ENCODE measurements around the gene POLR3GL. TPM values are rescaled to one million over a fixed set of nuclear protein-coding genes. Genes with fewer than 3 reads are reported as not detected.
"Not testable (repeated sequence)": the region's sequence is repeated elsewhere in the genome, so short reads cannot be mapped to it uniquely, and the experiment has no call there.

Gene POLR3GL
- total RNA-seq, result 12.2 and 14.3 TPM in 2 replicates

GRCh38 chr1:145964328-145965118 lies at the start of gene POLR3GL, which contains the start of gene ANKRD34A:
POLR3GL (plus strand) TSS chr1:145964690; CDS start chr1:145974866, 10,176 bp downstream.
ANKRD34A (minus strand) TSS chr1:145964575; CDS start chr1:145961759, 2,816 bp downstream.
- H3K36me3 ChIP-seq (ENCODE audit: control insufficient read depth, insufficient read depth, low read length), result no peaks in the 10 kb centered on the region
- peak within 1 kb of the TSS; percentile 76 for H3K4me3 ChIP-seq (ENCODE audit: low read depth, low read length)
- H3K27me3 ChIP-seq (ENCODE audit: control insufficient read depth, insufficient read depth, low read length), result no peaks in the 10 kb centered on the region
- no peak for TF ChIP-seq CTCF (IDR thresholded peaks at IDR 0.05; ENCODE audit: insufficient read depth, low read length, poor library complexity, severe bottlenecking)
- peak; percentile 92 for DNase-seq (ENCODE audit: low read depth)

GRCh38 chr1:145916745-145917144 lies 47.7 kb upstream of the POLR3GL start:
- no peaks in the 10 kb centered on the region for H3K36me3 ChIP-seq (ENCODE audit: control insufficient read depth, insufficient read depth, low read length)
- DNase-seq (ENCODE audit: low read depth), result peak; percentile 10
- H3K27me3 ChIP-seq (ENCODE audit: control insufficient read depth, insufficient read depth, low read length), result no peaks in the 10 kb centered on the region
- no peak for TF ChIP-seq CTCF (IDR thresholded peaks at IDR 0.05; ENCODE audit: insufficient read depth, low read length, poor library complexity, severe bottlenecking)
- H3K4me3 ChIP-seq (ENCODE audit: low read depth, low read length), result no peak overlapping the region

GRCh38 chr1:145917595-145917994 lies 46.9 kb upstream of the POLR3GL start:
- H3K36me3 ChIP-seq (ENCODE audit: control insufficient read depth, insufficient read depth, low read length), result no peaks in the 10 kb centered on the region
- no peak for DNase-seq (ENCODE audit: low read depth)
- no peak for TF ChIP-seq CTCF (IDR thresholded peaks at IDR 0.05; ENCODE audit: insufficient read depth, low read length, poor library complexity, severe bottlenecking)

GRCh38 chr1:145918144-145918991 lies 46.1 kb upstream of the POLR3GL start, which contains the start of gene PEX11B:
PEX11B (minus strand) TSS chr1:145918717; CDS start chr1:145918688, 29 bp downstream.
- Histone ChIP-seq H3K27me3 (ENCODE audit: control insufficient read depth, insufficient read depth, low read length) (no peaks in the 10 kb centered on the region), H3K36me3 (ENCODE audit: control insufficient read depth, insufficient read depth, low read length) (no peaks in the 10 kb centered on the region), H3K4me3 (ENCODE audit: low read depth, low read length) (peak within 1 kb of the TSS; percentile 80)
- TF ChIP-seq CTCF (IDR thresholded peaks at IDR 0.05; ENCODE audit: insufficient read depth, low read length, poor library complexity, severe bottlenecking), result no peak
- peak; percentile 42 for DNase-seq (ENCODE audit: low read depth)

More at GRCh38 chr1:145917595-145917994, 46.9 kb upstream of the POLR3GL start:
- H3K4me3 ChIP-seq (ENCODE audit: low read depth, low read length), result peak overlapping the region; percentile 80
- no peaks in the 10 kb centered on the region for H3K27me3 ChIP-seq (ENCODE audit: control insufficient read depth, insufficient read depth, low read length)

GRCh38 chr1:145918992-145919939 lies 45.2 kb upstream of the POLR3GL start:
- peak; percentile 25 for DNase-seq (ENCODE audit: low read depth)
- Histone ChIP-seq H3K4me3 (ENCODE audit: low read depth, low read length) (peak overlapping the region; percentile 80), H3K27me3 (ENCODE audit: control insufficient read depth, insufficient read depth, low read length) (no peaks in the 10 kb centered on the region), H3K36me3 (ENCODE audit: control insufficient read depth, insufficient read depth, low read length) (no peaks in the 10 kb centered on the region)
- no peak for TF ChIP-seq CTCF (IDR thresholded peaks at IDR 0.05; ENCODE audit: insufficient read depth, low read length, poor library complexity, severe bottlenecking)

- not testable (repeated sequence) for H3K36me3 ChIP-seq (ENCODE audit: control insufficient read depth, insufficient read depth, low read length); DNase-seq (ENCODE audit: low read depth); H3K4me3 ChIP-seq (ENCODE audit: low read depth, low read length); H3K27me3 ChIP-seq (ENCODE audit: control insufficient read depth, insufficient read depth, low read length)
Observed at GRCh38 chr1:145920297-145920696, 44.2 kb upstream of the POLR3GL start.
